GM21526 (cell line): Measurements from ENCODE around the gene POC5.
"Not testable (repeated sequence)": the region's sequence is repeated elsewhere in the genome, so short reads cannot be mapped to it uniquely, and the experiment has no call there.

Experiments used
- ATAC-seq: cut with Tn5 transposase; IDR thresholded peaks from one replicate; pipeline ENCODE4 v1.9.1; 2021; ENCODE audit warnings: moderate library complexity; ENCODE audit not compliant: unreplicated experiment, low FRiP score

The POC5 gene, protein sequence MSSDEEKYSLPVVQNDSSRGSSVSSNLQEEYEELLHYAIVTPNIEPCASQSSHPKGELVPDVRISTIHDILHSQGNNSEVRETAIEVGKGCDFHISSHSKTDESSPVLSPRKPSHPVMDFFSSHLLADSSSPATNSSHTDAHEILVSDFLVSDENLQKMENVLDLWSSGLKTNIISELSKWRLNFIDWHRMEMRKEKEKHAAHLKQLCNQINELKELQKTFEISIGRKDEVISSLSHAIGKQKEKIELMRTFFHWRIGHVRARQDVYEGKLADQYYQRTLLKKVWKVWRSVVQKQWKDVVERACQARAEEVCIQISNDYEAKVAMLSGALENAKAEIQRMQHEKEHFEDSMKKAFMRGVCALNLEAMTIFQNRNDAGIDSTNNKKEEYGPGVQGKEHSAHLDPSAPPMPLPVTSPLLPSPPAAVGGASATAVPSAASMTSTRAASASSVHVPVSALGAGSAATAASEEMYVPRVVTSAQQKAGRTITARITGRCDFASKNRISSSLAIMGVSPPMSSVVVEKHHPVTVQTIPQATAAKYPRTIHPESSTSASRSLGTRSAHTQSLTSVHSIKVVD

GRCh38 chr5:75717082-75717922 is at the start of gene POC5:
Gene POC5 (minus strand): TSS chr5:75717437. CDS start chr5:75712937, 4,500 bp downstream.
- peak; percentile 95 for ATAC-seq

DNA sequence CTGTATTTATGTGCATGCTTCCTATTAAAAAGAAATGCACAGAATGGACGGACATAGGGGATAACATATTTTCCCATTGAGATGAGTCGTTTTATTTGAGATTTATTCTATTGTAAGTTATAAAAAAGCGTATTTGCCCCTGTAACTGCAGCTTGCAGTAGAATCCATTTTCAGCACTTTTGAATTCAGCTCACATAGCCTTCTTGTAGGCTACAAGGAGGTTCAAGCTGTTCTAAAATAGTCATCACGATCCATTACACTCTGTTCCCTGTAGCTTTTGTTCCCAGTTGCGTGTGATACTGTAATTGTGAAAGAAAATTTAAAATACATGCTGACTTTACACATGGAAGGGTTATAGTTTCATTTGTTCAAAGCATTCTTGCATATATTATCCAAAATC is 40.9 kb upstream of the POC5 start:
- no peak for ATAC-seq

- ATAC-seq: no peak
Observed at GRCh38 chr5:75756981-75757380, 39.7 kb upstream of the POC5 start.

DNA sequence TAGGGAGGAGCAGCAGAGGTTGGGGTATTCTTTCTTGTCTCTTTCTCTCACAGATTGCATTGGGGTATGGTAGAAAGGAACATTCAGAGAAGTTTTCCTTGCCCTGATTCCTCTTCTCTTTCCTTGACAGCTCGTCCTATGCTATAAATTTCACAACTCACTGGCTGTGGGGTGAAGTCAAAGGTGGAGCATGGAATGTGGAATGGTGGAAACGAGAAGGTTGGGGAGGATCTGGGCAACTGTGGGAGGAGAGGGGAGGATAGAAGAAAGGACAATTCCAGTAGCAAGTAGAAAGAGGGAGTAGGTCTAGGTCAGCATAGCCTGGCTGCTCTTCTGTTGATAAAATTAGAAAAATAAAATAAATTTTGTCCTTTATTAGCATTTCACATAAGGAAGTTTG is 39.0 kb upstream of the POC5 start:
- ATAC-seq: no peak

DNA sequence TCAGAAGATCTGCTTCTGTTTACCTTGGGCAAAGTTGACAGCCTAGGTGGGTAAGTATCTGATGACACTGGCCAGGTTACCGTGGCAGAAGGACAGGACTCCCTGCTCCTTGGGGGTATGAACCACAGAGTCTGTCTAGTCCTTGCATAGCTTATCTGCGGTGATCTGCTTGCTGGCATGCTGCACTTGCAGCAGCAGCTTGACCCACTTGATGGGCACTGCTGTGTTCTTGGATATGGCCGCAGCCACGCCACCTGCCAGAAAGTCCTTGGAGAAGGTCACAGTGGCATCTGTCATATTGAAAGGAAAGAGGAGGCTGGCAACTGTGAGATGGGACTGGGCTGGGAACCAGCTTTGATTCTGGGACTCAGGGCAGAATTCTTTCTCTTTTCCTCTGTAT is 35.9 kb upstream of the POC5 start:
- no peak for ATAC-seq

GRCh38 chr5:75744355-75744754 is 27.1 kb upstream of the POC5 start:
- no peak for ATAC-seq

DNA sequence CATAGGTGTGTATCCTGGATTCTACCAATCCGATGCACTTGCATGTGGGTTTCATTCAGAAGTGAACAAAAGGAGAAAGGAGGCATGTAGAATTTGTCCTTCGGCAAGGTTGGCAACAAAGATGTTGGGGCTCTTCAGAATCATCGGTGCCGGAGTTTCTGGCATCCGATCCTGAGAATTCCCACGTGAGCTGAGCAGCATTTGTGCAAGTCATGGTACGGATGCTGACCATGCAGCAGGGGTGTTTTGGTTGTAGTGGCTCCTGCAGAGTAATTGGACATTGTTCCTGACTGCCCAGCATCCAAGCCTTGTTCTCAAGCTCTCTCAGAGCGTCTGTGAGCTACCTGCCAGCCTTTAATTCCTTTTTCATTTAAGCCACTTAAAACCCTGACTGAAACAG is 19.0 kb upstream of the POC5 start:
- ATAC-seq: no peak

GRCh38 chr5:75734913-75735789 is 17.9 kb upstream of the POC5 start:
- ATAC-seq: no peak

DNA sequence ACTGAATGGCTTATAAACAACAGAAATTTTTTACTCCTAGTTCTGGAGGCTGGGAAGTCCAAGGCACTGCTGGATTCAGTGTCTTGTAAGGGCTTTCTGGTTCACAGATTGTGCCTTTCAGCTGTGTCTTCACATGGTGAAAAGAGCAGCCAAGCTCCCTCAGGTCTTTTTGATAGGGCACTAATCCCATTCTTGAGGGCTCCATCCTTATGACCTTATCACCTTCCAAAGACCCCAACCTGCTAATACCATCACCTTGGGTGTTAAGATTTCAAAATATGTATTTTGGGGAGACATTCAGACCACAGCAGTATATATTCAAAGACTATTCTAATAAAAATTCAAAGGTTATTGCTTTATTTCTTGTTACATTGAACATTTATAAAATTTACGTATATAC is 16.5 kb upstream of the POC5 start:
- ATAC-seq: no peak

DNA sequence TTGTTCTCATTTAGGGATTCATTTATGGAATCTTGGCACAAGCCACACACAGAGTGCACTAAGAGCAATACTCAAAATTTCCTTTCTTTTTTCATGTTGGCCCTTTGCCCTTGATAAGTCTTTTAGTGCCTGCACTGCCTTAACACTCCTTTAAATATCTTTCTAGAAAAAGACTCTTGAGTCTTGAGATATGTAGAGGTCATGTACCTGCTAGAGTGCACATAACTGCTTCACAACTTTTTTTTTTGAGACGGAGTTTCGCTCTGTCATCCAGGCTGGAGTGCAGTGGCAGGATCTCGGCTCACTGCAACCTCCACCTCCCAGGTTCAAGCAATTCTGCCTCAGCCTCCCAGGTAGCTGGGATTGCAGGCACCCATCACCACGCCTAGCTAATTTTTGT is 14.3 kb upstream of the POC5 start:
- ATAC-seq: not testable (repeated sequence)

GRCh38 chr5:75729321-75729720 is 12.1 kb upstream of the POC5 start:
- no peak for ATAC-seq

DNA sequence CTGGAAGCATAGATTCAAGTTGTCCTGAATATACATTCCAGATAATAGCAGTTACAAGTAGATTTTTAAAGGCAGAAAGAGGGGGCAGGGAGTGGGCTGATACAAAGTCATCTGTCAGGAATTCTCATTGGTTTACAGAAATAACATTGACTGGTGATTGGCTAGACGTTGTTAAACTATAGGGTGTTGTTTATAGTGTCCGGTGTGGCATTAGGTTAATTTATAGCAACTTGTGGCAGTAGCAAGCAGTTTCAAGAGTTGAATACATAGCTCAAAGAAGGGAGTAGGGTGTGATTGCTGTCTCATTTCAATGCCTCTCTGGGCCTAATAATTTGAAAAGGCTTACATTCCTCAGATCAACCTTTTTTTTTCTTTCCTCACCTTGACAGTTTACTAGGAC is 10.7 kb upstream of the POC5 start:
- ATAC-seq: no peak

DNA sequence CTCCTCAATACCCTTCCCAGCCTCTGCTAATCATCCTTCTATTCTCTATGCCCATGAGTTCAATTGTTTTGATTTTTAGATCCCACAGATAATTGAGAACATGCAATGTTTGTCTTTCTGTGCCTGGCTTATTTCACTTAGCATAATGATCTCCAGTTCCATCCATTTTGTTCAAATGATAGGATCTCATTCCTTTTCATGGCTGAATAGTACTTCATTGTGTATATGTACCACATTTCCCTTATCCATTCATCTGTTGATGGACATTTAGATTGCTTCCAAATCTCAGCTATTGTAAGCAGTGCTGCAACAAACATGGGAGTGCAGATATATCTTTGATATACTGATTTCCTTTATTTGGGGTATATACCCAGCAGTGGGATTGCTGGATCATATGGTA is 9.0 kb upstream of the POC5 start:
- ATAC-seq: not testable (repeated sequence)

- no peak for ATAC-seq
Observed at GRCh38 chr5:75723378-75723777, 6.1 kb upstream of the POC5 start.

- no peak for ATAC-seq
Observed at GRCh38 chr5:75721573-75721972, 4.3 kb upstream of the POC5 start.

DNA sequence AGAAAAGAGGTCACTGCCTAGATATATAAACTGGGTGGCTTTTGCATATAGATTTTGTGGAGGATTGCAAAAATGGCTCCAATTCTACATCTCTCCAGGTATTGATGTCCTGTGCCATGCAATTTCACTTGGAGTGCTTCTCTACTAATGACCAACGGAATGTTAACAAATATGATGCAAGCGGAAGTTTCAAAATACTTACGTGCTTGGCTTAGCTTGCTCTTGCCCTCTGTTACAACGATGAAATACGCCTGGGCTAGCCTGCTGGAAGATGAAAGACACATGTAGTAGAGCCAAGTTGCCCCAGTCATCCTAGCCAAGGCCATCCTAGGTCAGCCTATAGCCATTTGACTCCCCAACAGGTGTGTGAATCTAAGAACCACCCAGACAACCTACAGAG is 3.6 kb upstream of the POC5 start:
- no peak for ATAC-seq

GRCh38 chr5:75716715-75717081 is 539 bp downstream of the POC5 start:
- peak; percentile 14 for ATAC-seq

DNA sequence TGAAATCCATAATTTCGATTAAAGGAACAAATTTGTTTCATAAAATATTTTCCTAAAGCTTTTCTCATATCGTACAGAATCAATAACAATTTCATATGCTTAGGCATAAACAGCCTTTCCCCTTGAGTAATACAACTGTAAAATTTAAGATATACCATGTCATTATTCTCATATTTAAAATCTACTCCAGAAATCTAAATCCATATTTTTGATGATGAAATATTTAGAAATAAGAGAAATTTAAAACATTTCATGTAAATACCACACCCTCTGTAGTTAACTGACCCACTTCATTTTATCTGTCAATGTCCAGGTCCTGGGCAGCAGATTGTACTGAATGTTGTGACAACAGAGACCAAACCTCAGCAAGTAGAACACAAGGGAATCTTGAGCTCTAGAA is 5.1 kb downstream of the POC5 start:
- no peak for ATAC-seq

- no peak for ATAC-seq
Observed at GRCh38 chr5:75711151-75711550, 6.1 kb downstream of the POC5 start.

GRCh38 chr5:75710637-75711036 is 6.6 kb downstream of the POC5 start:
- ATAC-seq: no peak
